ENCODE data around the gene PRCD.

DNA sequence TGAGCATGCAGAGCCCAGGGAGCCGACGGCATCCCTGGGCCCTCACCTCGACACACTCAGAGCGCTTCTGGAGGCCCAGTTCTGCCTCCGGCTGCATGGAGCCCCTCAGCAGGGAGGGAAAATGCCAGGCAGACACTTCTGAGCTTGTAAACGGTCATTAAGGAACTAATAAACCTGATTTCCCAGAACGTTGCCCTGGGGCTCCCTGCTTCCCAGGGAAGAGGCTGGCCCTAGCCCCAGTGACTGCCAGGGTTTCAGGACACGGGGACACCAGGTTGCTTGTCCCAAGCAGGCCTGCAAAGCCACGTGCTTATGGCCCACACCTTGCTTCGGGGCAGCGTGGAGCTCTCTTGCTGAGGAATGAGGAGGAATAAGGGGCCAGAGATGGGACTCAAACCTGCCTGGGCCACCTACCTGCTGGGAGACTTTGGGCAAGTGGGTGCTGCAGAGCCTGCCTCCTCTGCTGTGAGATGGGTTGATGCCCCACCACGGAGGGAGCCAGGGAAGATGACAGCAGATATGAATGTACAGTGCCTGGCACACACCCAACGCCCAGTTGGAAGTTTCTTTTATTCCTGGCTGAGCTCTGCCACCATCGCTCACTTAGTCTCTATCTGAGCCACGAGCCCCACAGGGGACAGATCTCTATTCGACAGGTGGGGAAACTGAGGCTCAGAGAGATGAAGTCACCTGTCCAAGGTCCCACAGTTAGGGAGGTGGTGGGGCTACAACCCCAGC lies 44.0 kb upstream of the PRCD start:
- TF ChIP-seq, protein P1, sequence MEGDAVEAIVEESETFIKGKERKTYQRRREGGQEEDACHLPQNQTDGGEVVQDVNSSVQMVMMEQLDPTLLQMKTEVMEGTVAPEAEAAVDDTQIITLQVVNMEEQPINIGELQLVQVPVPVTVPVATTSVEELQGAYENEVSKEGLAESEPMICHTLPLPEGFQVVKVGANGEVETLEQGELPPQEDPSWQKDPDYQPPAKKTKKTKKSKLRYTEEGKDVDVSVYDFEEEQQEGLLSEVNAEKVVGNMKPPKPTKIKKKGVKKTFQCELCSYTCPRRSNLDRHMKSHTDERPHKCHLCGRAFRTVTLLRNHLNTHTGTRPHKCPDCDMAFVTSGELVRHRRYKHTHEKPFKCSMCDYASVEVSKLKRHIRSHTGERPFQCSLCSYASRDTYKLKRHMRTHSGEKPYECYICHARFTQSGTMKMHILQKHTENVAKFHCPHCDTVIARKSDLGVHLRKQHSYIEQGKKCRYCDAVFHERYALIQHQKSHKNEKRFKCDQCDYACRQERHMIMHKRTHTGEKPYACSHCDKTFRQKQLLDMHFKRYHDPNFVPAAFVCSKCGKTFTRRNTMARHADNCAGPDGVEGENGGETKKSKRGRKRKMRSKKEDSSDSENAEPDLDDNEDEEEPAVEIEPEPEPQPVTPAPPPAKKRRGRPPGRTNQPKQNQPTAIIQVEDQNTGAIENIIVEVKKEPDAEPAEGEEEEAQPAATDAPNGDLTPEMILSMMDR (IDR thresholded peaks at IDR 0.05), result no peak
- no peak for TF ChIP-seq POLR2A (IDR thresholded peaks at IDR 0.05)

All from right lobe of liver (tissue), 4 donors.